WERI-Rb-1 (cell line): ENCODE results near the gene ECE2.

Experiments
- DNase-seq: peaks from one replicate; pipeline ENCODE4 v3.0.0-alpha.2; 2020
- H3K27ac ChIP-seq: fragments of 250-450 bp; sonication (Bioruptor Pico); 2 replicates; pipeline ENCODE4 v1.5.1; 2020; ENCODE audit warnings: mild to moderate bottlenecking, moderate library complexity
- H3K27me3 ChIP-seq: fragments of 250-450 bp; sonication (Bioruptor Pico); 2 replicates; pipeline ENCODE4 v1.5.1; 2021; ENCODE audit warnings: mild to moderate bottlenecking, low read depth, moderate library complexity; ENCODE audit not compliant: insufficient read depth, severe bottlenecking
- H3K36me3 ChIP-seq: fragments of 250-450 bp; sonication (Bioruptor Pico); 2 replicates; pipeline ENCODE4 v1.5.1; 2020; ENCODE audit warnings: mild to moderate bottlenecking, moderate library complexity
- H3K4me3 ChIP-seq: 2 replicates; pipeline ENCODE4 v1.5.1; 2011; ENCODE audit warnings: low read depth, mild to moderate bottlenecking, control low read depth, low read length
- H3K9me3 ChIP-seq: fragments of 250-450 bp; sonication (Bioruptor Pico); 2 replicates; pipeline ENCODE4 v1.5.1; 2021; ENCODE audit warnings: mild to moderate bottlenecking, moderate library complexity; ENCODE audit not compliant: severe bottlenecking
- TF ChIP-seq, protein P1 (sequence below): IDR thresholded peaks from 2 replicates; pipeline ENCODE4 v1.5.1; 2011; ENCODE audit warnings: low read depth, mild to moderate bottlenecking, control low read depth, inconsistent platforms, low read length

The ECE2 gene

DNA sequence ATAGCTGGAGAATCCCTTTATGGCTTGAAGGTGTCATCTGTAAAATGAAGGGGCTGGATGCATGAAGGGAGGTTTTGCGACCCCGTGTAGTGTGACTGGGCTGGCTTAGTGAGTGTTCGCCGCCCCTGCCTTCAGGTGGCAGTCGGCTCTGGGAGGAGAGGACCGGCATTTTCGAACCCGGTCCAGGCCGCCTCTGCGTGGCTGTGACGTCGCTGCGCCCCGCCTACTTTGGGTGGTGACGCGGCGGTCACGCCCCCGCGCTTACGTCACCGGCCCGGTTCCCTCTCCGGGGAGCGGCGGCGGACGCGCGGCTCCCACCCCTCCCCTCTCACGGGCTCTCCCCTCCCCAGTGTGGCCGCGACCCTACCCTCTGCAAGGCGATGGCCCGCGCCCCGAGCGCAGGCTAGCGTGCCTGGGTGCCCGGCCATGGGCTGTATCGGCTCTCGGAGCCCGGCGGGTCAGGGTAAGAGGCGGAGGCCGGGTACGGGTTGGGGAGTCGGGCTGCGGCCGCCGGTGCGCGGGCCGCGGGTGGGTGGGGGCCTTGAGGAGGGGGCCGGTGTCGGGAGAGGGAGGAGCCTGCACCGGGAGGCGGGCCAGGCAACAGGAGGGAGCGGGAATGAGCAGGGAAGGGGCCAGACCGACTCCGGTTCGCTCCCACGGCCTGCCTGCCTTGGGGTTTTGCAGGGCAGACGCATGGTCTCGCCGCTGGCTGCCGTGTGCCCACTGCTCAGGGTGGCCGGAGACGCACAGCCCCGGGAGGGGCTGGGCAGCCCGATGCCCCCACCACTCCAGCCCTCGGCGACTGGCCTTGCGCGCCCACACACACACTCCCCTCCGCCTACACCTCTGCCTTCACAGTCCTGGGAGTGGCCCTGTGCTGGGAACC, 60.1 kb downstream of the ECE2 start:
- Histone ChIP-seq H3K4me3 (peak overlapping the region; percentile 62), H3K36me3 (peaks cover 48% of the 10 kb centered on the region), H3K27ac (peak overlapping the region; percentile 93), H3K27me3 (no peaks in the 10 kb centered on the region), H3K9me3 (no peaks in the 10 kb centered on the region)
- DNase-seq, result peak; percentile 91
- TF ChIP-seq, protein P1, sequence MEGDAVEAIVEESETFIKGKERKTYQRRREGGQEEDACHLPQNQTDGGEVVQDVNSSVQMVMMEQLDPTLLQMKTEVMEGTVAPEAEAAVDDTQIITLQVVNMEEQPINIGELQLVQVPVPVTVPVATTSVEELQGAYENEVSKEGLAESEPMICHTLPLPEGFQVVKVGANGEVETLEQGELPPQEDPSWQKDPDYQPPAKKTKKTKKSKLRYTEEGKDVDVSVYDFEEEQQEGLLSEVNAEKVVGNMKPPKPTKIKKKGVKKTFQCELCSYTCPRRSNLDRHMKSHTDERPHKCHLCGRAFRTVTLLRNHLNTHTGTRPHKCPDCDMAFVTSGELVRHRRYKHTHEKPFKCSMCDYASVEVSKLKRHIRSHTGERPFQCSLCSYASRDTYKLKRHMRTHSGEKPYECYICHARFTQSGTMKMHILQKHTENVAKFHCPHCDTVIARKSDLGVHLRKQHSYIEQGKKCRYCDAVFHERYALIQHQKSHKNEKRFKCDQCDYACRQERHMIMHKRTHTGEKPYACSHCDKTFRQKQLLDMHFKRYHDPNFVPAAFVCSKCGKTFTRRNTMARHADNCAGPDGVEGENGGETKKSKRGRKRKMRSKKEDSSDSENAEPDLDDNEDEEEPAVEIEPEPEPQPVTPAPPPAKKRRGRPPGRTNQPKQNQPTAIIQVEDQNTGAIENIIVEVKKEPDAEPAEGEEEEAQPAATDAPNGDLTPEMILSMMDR, result no peak

DNA sequence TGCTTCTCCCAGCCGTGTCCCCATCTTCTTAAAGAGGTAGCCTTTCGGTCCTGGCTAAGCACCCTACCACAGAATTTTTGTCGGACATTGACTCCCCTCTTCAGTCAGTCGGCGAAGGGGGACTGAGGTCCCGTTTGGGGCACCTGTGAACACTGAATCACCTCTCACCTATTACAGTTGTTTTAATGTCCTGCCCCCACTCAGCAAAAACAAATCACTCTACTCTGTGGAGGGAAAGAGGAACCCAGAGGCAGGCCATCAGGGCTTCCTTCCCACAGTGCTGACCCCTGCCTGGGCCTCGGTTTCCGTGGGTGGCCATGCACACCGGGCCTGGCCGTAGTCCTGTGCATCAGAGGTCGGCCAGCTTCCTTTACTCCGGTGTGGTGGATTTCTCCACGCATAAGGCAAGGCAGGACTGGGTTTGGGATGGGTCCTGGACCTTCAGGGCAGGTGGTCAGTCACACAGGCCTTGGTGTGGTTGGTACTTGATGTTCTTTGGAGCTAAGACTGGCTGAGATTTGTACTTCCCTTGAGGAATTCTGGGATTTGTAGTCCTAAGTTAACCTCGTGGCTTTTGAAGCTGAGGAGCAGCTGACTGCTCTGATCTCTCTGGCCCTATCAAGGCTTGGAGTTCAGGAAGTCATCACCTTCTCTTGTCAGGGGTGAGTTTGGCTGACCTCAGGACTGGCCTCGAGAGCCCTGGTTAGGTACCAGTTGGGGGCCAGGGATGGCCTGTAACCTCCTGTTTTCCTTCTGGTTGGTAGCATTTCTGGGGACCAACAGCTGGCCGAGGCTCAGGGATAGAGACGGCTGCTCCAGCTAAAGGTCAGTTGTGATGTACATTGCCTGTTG, 61.0 kb downstream of the ECE2 start:
- no peak for DNase-seq
- TF ChIP-seq, protein P1, result no peak
- Histone ChIP-seq H3K27me3 (no peaks in the 10 kb centered on the region), H3K4me3 (peak overlapping the region; percentile 62), H3K36me3 (peaks cover 39% of the 10 kb centered on the region), H3K9me3 (no peaks in the 10 kb centered on the region), H3K27ac (peak overlapping the region; percentile 93)

DNA sequence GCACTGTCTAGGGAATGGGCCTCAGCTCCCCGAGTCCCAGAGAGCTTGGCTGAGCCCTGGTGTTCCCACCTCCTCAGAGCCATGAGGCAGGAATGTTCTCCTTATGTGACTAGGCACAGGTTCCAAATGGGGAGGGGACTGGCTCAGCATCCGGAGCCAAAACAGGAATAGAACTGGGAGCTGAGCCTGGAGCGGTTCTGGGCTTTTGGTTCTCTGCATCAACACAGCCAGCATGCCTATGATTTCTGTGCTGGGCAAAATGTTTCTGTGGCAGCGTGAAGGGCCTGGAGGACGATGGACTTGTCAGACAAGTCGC, 61.5 kb downstream of the ECE2 start, which contains the start of gene FAM131A:
Gene FAM131A, plus strand, starts transcription at position 202 of the 316 bp plus-strand sequence. Its CDS starts 31 bp downstream, at position 233.
- no peaks in the 10 kb centered on the region for H3K27me3 ChIP-seq
- TF ChIP-seq, protein P1, result no peak
- H3K27ac ChIP-seq, result peak within 1 kb of the TSS; percentile 93
- H3K9me3 ChIP-seq, result no peaks in the 10 kb centered on the region
- H3K36me3 ChIP-seq, result peaks cover 33% of the 10 kb centered on the region
- no peak for DNase-seq
- H3K4me3 ChIP-seq, result peak within 1 kb of the TSS; percentile 62

DNA sequence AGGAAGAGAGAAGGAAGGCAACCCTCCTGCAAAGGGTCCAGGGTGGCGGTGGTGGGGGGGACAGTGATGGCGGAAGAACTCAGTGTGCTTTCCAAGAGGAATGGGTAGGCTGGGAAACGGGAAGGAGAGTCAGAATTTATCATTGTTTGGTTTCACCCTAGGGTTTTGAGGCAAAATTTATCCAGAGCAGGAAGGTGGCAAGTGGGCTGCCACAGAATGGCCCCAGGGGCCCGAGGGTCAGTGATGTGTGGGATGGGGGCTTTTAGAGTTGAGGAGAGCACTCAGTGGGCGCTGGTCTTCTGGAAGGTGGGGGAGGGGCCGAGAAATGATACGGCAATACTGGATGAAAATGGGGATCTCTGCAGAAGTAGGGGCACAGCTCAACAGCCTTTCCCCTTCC, 62.2 kb downstream of the ECE2 start:
- Histone ChIP-seq H3K27ac (no peak overlapping the region), H3K36me3 (peaks cover 27% of the 10 kb centered on the region), H3K9me3 (no peaks in the 10 kb centered on the region), H3K4me3 (no peak overlapping the region), H3K27me3 (no peaks in the 10 kb centered on the region)
- no peak for DNase-seq
- TF ChIP-seq, protein P1, result no peak

DNA sequence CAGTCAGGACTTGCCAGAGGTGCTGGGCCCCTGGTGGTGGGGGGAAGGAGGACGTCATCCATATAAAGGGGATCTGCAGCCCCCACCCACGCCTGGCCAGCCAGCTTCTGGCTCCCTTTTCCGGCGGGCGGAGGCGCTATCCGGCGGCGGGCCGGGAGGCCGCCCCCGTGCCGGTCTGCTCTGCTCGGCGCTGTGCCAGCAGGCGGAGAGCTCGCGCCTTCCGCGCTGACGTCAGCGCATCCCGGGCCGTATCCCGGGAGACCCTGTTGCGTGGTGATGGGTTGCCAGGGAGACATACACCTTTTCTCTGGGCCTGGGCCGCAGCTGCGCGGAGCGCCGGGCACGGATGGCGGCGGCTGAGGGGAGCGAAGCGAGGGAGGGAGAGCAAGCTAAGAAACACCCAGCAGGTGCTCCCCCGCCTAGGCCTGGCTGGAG, 62.7 kb downstream of the ECE2 start:
- TF ChIP-seq, protein P1, result no peak
- DNase-seq, result no peak
- Histone ChIP-seq H3K27ac (peak overlapping the region; percentile 37; the same call in 1 of the 2 replicates), H3K4me3 (no peak overlapping the region), H3K27me3 (no peaks in the 10 kb centered on the region), H3K9me3 (no peaks in the 10 kb centered on the region), H3K36me3 (peaks cover 27% of the 10 kb centered on the region)
